K562 (cell line): Measurements from ENCODE around the gene EPC2. TPM values are rescaled to one million over a fixed set of nuclear protein-coding genes. Genes with fewer than 3 reads are reported as not detected.

Experiments used
- CREB1 ChIP-seq, 2 experiments: sonication (generic) in 1 of 2; formaldehyde crosslinking in 1 of 2; IDR thresholded peaks; 2 replicates each; pipeline versions ENCODE4 v1.6.1 to v1.8.0; 2012 to 2022; ENCODE audit warnings: inconsistent platforms in 1 of 2, mild to moderate bottlenecking in 1 of 2, missing genetic modification reagents in 1 of 2, moderate library complexity in 1 of 2
- EP300 ChIP-seq: IDR thresholded peaks from 2 replicates; pipeline ENCODE4 v1.6.1; 2012; ENCODE audit warnings: low read length, improper control_type of control experiment
- ETV6 ChIP-seq, 3 experiments: fragments of 150-350 bp in 1 of 3; sonication (generic) in 1 of 3; formaldehyde crosslinking in 1 of 3; IDR thresholded peaks; 2 replicates each; pipeline versions ENCODE4 v1.6.1 to v1.8.0; 2014 to 2022; ENCODE audit warnings: borderline replicate concordance in 2 of 3, low read depth in 2 of 3, antibody characterized with exemption in 1 of 3, low read length in 1 of 3, mild to moderate bottlenecking in 1 of 3, missing genetic modification reagents in 1 of 3
- FOXK2 ChIP-seq, 2 experiments: fragments of 450-650 bp; IDR thresholded peaks in 1 of 2; conservative IDR thresholded peaks in 1 of 2; 2 replicates each; pipeline ENCODE4 v1.6.1; 2016; ENCODE audit warnings: low read depth in 2 of 2, mild to moderate bottlenecking in 1 of 2
- MAZ ChIP-seq, 2 experiments: fragments of 450-650 bp in 1 of 2; sonication (generic) in 1 of 2; formaldehyde crosslinking; IDR thresholded peaks in 1 of 2; conservative IDR thresholded peaks in 1 of 2; 2 replicates each; pipeline versions ENCODE4 v1.4.0 to v1.5.0; 2020; ENCODE audit warnings: mild to moderate bottlenecking in 1 of 2, missing genetic modification reagents in 1 of 2
- SAFB2 ChIP-seq: fragments of 200-400 bp; formaldehyde crosslinking; IDR thresholded peaks from 2 replicates; pipeline ENCODE4 v1.6.1; 2018; ENCODE audit warnings: borderline replicate concordance, low read length, low read depth, moderate library complexity; ENCODE audit not compliant: severe bottlenecking
- SMARCC2 ChIP-seq: fragments of 450-650 bp; IDR thresholded peaks from 2 replicates; pipeline ENCODE4 v1.6.1; 2017; ENCODE audit warnings: antibody characterized with exemption, moderate library complexity, mild to moderate bottlenecking, low read depth
- polyA plus RNA-seq, 8 experiments: library from polyadenylated mRNA; depleted of rRNA in 4 of 8; stranded (reverse) in 5 of 8; unstranded in 3 of 8; fragments of >200 nt; fragmentation: Nextera tagmentation in 2 of 8; fragmentation: Illumina TruSeq in 1 of 8; extraction: Ambion mirVana in 2 of 8; extraction: Trizol in 1 of 8; gene quantifications; 2 replicates each; pipeline versions ENCODE4 v1.2.1 to v1.2.3, GENCODE V29; 2011 to 2014; ENCODE audit warnings: inconsistent platforms in 1 of 8, missing spikeins in 1 of 8
- total RNA-seq, 7 experiments: library from RNA; depleted of rRNA in 6 of 7; stranded (reverse); fragments of >200 nt in 6 of 7; fragmentation: Illumina TruSeq in 2 of 7; extraction: Trizol in 2 of 7; gene quantifications; 2 replicates each; pipeline versions ENCODE4 v1.2.1 to v1.2.3, GENCODE V29; 2011 to 2021; ENCODE audit warnings: low replicate concordance in 1 of 7
- TF ChIP-seq, protein P1 (sequence below): IDR thresholded peaks from 3 replicates; pipeline ENCODE4 v1.6.1; 2011; ENCODE audit warnings: borderline replicate concordance, mild to moderate bottlenecking, moderate library complexity; ENCODE audit not compliant: insufficient read length; ENCODE audit errors: extremely low read depth
- TF ChIP-seq, protein P2 (sequence below): fragments of 250-450 bp; sonication (Bioruptor Pico); IDR thresholded peaks from 2 replicates; pipeline ENCODE4 v1.8.0; 2021; ENCODE audit warnings: borderline replicate concordance, mild to moderate bottlenecking, moderate library complexity; ENCODE audit not compliant: poor library complexity, severe bottlenecking
- TF ChIP-seq, protein P3 (sequence below): fragments of 450-650 bp; formaldehyde crosslinking; IDR thresholded peaks from 2 replicates; pipeline ENCODE4 v1.4.0; 2022; ENCODE audit warnings: missing genetic modification characterization
- TF ChIP-seq, protein P4 (sequence below): fragments of 250-450 bp; sonication (Bioruptor Pico); IDR thresholded peaks from 2 replicates; pipeline ENCODE4 v1.9.0; 2021; ENCODE audit warnings: mild to moderate bottlenecking, inconsistent platforms
- TF ChIP-seq, protein P5 (sequence below), 2 experiments: fragments of 450-650 bp; IDR thresholded peaks; 2 replicates each; pipeline ENCODE4 v1.6.1; 2018; ENCODE audit warnings: mild to moderate bottlenecking in 2 of 2, low read depth in 1 of 2; ENCODE audit not compliant: partially characterized antibody in 2 of 2

The EPC2 gene
- total and polyA plus RNA-seq, 9 of the 15 experiments (the other 6 are each of a cell fraction or from before 2014, with no cell fraction given): 7.0 to 35.8 (median 29.1) TPM

DNA sequence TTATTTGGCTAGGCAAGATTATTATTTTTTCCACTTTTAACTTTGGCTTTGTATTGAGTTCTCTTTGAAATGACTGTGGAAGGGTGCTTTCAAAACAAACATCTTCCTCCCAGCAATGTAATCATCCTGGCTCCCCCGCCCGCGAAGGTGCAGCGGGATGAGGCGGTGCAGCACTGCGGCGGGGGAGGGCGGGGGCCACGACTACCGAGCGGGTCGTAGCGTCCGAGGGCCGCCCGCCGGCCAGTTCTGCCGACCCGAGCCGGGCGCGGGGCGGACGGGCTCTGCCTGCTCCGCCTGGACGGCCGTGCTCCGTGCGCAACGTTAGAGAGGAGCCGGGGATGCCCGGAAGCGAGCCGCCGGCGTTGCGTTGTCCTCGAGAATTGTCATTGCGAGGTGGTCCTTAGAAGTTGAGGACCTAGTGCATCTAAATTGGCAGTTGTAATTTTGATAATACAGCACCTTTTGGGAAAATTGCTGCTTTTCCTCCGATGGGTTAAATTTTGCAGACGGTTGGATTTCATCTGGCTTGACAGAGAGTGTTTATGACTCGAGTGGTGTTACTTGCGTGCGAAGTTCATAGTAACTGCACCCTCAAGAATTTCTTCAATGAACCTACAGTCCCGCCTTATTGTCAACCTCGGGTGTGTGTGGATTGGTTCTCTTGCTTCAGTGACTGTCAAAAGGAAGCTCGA is 1.1 kb downstream of the EPC2 start (continued):
- TF ChIP-seq CREB1 (IDR thresholded peaks at IDR 0.05) (no peak), CREB1 (CRISPR knock-in tag; IDR thresholded peaks at IDR 0.05) (no peak), FOXK2 (conservative IDR thresholded peaks at IDR 0.05 in 1 of 2, IDR thresholded peaks at IDR 0.05 in 1 of 2; ENCODE audit: low read depth in 2 of 2) (peak; percentile 62 to 76), SAFB2 (no peak), SMARCC2 (no peak), MAZ (CRISPR knock-in tag; conservative IDR thresholded peaks at IDR 0.05 in 1 of 2, IDR thresholded peaks at IDR 0.05 in 1 of 2) (no peak; a peak in 1 of 4 replicates), EP300 (no peak), ETV6 (IDR thresholded peaks at IDR 0.05; ENCODE audit: borderline replicate concordance in 1 of 2, low read depth in 2 of 2, low read length in 1 of 2) (0 out of 4 replicates have a peak, but pooled peaks of 1 of the 2 experiments have one; percentile 47), ETV6 (CRISPR knock-in tag; IDR thresholded peaks at IDR 0.05; ENCODE audit: borderline replicate concordance) (no peak)
- TF ChIP-seq, protein P1, sequence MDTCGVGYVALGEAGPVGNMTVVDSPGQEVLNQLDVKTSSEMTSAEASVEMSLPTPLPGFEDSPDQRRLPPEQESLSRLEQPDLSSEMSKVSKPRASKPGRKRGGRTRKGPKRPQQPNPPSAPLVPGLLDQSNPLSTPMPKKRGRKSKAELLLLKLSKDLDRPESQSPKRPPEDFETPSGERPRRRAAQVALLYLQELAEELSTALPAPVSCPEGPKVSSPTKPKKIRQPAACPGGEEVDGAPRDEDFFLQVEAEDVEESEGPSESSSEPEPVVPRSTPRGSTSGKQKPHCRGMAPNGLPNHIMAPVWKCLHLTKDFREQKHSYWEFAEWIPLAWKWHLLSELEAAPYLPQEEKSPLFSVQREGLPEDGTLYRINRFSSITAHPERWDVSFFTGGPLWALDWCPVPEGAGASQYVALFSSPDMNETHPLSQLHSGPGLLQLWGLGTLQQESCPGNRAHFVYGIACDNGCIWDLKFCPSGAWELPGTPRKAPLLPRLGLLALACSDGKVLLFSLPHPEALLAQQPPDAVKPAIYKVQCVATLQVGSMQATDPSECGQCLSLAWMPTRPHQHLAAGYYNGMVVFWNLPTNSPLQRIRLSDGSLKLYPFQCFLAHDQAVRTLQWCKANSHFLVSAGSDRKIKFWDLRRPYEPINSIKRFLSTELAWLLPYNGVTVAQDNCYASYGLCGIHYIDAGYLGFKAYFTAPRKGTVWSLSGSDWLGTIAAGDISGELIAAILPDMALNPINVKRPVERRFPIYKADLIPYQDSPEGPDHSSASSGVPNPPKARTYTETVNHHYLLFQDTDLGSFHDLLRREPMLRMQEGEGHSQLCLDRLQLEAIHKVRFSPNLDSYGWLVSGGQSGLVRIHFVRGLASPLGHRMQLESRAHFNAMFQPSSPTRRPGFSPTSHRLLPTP: no peak
- TF ChIP-seq, protein P2, sequence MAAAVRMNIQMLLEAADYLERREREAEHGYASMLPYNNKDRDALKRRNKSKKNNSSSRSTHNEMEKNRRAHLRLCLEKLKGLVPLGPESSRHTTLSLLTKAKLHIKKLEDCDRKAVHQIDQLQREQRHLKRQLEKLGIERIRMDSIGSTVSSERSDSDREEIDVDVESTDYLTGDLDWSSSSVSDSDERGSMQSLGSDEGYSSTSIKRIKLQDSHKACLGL (CRISPR knock-in tag): peak; percentile 8
- TF ChIP-seq, protein P3, sequence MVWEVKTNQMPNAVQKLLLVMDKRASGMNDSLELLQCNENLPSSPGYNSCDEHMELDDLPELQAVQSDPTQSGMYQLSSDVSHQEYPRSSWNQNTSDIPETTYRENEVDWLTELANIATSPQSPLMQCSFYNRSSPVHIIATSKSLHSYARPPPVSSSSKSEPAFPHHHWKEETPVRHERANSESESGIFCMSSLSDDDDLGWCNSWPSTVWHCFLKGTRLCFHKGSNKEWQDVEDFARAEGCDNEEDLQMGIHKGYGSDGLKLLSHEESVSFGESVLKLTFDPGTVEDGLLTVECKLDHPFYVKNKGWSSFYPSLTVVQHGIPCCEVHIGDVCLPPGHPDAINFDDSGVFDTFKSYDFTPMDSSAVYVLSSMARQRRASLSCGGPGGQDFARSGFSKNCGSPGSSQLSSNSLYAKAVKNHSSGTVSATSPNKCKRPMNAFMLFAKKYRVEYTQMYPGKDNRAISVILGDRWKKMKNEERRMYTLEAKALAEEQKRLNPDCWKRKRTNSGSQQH: no peak
- TF ChIP-seq, protein P4, sequence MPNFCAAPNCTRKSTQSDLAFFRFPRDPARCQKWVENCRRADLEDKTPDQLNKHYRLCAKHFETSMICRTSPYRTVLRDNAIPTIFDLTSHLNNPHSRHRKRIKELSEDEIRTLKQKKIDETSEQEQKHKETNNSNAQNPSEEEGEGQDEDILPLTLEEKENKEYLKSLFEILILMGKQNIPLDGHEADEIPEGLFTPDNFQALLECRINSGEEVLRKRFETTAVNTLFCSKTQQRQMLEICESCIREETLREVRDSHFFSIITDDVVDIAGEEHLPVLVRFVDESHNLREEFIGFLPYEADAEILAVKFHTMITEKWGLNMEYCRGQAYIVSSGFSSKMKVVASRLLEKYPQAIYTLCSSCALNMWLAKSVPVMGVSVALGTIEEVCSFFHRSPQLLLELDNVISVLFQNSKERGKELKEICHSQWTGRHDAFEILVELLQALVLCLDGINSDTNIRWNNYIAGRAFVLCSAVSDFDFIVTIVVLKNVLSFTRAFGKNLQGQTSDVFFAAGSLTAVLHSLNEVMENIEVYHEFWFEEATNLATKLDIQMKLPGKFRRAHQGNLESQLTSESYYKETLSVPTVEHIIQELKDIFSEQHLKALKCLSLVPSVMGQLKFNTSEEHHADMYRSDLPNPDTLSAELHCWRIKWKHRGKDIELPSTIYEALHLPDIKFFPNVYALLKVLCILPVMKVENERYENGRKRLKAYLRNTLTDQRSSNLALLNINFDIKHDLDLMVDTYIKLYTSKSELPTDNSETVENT (CRISPR knock-in tag): peak; percentile 53; the same call in 1 of the 2 replicates
- TF ChIP-seq, protein P5, sequence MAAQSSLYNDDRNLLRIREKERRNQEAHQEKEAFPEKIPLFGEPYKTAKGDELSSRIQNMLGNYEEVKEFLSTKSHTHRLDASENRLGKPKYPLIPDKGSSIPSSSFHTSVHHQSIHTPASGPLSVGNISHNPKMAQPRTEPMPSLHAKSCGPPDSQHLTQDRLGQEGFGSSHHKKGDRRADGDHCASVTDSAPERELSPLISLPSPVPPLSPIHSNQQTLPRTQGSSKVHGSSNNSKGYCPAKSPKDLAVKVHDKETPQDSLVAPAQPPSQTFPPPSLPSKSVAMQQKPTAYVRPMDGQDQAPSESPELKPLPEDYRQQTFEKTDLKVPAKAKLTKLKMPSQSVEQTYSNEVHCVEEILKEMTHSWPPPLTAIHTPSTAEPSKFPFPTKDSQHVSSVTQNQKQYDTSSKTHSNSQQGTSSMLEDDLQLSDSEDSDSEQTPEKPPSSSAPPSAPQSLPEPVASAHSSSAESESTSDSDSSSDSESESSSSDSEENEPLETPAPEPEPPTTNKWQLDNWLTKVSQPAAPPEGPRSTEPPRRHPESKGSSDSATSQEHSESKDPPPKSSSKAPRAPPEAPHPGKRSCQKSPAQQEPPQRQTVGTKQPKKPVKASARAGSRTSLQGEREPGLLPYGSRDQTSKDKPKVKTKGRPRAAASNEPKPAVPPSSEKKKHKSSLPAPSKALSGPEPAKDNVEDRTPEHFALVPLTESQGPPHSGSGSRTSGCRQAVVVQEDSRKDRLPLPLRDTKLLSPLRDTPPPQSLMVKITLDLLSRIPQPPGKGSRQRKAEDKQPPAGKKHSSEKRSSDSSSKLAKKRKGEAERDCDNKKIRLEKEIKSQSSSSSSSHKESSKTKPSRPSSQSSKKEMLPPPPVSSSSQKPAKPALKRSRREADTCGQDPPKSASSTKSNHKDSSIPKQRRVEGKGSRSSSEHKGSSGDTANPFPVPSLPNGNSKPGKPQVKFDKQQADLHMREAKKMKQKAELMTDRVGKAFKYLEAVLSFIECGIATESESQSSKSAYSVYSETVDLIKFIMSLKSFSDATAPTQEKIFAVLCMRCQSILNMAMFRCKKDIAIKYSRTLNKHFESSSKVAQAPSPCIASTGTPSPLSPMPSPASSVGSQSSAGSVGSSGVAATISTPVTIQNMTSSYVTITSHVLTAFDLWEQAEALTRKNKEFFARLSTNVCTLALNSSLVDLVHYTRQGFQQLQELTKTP (IDR thresholded peaks at IDR 0.05; ENCODE audit: low read depth in 1 of 2, partially characterized antibody in 2 of 2): no peak
